ENCODE measurements around the gene XXYLT1.

DNA sequence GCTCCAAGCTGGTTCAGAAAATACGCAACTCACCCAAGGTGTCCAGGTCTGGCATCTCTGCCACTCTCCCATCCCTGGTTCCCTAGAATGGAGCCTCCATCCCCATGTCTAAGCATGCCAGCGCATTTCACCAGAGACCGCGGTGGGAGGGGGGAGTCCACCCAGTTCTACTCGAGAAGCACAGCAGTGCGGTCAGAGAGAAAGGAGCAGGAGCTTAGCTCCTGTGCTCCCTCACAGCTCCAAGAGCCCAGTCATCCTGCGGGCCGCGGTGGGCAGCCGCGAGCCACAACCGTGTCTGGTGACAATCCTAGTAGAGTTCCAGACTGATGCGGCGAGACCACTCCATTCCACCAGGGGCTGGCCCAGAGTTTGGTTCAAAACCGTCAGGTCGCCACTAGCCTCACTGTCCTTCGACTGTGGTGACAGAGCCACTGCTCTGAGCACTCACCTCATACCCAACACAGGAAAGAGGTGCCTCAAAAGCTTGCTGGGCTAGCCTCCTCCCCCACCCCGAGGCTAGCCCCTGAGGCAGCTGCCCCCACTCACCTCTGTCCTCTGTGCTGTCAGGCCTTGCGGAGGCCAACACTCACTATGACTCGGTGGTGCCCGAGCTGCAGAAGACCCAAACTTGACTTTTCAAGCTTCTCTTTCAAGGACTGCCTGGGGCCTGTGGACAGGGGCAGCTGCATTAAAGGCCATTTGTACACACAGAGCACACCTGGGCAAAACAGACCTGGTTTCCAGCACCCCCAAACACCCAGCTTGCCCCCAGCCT is 185.4 kb downstream of the XXYLT1 start:
- TF ChIP-seq, protein P1, sequence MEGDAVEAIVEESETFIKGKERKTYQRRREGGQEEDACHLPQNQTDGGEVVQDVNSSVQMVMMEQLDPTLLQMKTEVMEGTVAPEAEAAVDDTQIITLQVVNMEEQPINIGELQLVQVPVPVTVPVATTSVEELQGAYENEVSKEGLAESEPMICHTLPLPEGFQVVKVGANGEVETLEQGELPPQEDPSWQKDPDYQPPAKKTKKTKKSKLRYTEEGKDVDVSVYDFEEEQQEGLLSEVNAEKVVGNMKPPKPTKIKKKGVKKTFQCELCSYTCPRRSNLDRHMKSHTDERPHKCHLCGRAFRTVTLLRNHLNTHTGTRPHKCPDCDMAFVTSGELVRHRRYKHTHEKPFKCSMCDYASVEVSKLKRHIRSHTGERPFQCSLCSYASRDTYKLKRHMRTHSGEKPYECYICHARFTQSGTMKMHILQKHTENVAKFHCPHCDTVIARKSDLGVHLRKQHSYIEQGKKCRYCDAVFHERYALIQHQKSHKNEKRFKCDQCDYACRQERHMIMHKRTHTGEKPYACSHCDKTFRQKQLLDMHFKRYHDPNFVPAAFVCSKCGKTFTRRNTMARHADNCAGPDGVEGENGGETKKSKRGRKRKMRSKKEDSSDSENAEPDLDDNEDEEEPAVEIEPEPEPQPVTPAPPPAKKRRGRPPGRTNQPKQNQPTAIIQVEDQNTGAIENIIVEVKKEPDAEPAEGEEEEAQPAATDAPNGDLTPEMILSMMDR (IDR thresholded peaks at IDR 0.05), result no peak
- TF ChIP-seq POLR2A (IDR thresholded peaks at IDR 0.05), result no peak
